NCI-H1436 treated with DMSO at 0.1 percent for 48 hours (cell line): ENCODE data around the gene GUCY1A1.

Source experiments
- DNase-seq: peaks from one replicate; lab custom pipeline; 2025; lab: John Stamatoyannopoulos, UW

The GUCY1A1 gene

GRCh38 chr4:155659176-155659575, 7.5 kb upstream of the GUCY1A1 start:
- DNase-seq, result no peak

- DNase-seq, result no peak
Measured at GRCh38 chr4:155660436-155660835, 6.2 kb upstream of the GUCY1A1 start.

GRCh38 chr4:155665054-155665453, 1.6 kb upstream of the GUCY1A1 start:
- DNase-seq, result no peak

GRCh38 chr4:155667222-155667567, 547 bp downstream of the GUCY1A1 start:
- DNase-seq, result no peak

DNA sequence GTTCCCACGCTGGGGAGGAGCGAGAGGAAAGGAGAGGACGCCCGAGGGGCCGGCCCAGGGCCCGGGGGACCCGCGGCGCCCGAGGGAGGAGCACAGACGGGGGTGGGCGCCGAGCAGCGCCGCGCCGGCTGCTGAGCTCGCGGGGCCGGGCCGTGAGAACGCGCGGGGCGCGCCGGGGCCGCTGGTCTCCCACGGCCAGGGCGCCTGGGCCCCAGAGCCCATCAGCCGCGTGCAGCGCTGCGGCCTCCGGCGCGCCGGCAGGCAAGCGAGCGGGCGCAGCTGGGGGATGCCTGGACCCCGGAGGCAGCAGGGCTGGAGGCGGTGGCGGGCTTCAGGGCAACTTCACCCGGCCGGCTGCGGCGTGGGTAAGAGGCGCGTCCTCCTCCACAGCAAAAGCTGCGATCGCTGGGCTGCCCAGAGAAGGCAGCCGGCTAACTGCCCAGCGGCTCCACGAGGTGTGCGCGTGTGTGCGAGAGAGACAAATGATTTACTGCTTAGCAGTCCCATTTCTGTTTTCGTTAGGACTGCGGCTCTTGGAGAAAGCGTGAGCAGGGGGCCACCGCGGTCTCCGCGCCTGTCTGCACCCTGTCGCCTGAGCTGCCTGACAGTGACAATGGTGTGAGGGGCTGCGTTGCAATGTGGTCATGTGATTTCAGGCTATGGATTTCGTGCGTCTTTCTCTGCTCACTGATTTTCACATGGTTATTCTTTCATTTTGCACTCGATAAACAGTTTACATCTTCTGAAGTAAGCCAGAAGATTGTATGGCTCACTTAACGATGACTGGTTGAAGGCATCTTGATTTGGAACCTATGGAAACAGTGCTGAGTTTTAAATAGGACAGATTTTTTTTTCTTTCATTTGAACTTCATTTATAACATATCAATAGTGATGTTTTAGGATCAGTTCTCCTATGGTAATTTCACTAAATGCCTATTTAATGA, 1.2 kb downstream of the GUCY1A1 start:
- no peak for DNase-seq

GRCh38 chr4:155668707-155669220, 2.1 kb downstream of the GUCY1A1 start:
- DNase-seq, result no peak

GRCh38 chr4:155672342-155672741, 5.7 kb downstream of the GUCY1A1 start:
- DNase-seq, result no peak

- no peak for DNase-seq
Measured at GRCh38 chr4:155673453-155673979, 6.9 kb downstream of the GUCY1A1 start.

- no peak for DNase-seq
Measured at GRCh38 chr4:155674669-155675071, 8.0 kb downstream of the GUCY1A1 start.

DNA sequence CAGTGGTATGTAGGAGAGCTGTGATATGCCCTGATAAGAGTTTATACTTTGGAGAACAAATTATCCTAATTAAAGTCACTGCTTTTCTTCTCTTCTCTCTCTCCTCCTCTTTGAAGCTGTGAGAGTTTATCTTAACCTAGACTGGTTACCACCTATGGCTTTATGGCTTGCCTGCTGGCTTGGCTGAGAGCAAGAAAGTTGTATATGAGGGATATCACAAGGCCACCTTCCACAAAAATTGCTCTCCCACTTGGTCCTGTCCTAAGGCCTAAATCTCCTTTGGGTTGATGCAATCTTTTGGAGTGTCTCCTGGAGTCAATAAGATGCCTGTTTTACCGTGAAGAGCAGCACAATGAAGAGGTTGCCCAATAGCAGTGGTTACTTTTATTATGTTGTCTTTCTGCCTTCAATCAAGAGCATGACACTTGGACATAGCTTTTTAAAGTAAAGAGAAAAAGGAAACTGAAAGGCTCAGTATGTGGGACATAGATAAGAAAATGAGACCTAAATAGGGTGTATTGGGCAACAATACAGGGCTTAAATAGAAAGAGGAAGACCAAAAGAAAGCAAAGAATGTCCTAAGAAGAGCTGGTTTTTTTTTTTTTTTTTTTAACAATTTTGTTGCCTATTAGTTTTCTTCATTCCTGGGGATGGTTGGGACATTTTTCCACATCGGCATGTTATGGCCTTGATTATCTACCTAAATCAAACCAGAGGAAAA, 9.2 kb downstream of the GUCY1A1 start:
- no peak for DNase-seq

GRCh38 chr4:155676430-155676825, 9.8 kb downstream of the GUCY1A1 start:
- no peak for DNase-seq

- no peak for DNase-seq
Measured at GRCh38 chr4:155678011-155678410, 11.4 kb downstream of the GUCY1A1 start.

DNA sequence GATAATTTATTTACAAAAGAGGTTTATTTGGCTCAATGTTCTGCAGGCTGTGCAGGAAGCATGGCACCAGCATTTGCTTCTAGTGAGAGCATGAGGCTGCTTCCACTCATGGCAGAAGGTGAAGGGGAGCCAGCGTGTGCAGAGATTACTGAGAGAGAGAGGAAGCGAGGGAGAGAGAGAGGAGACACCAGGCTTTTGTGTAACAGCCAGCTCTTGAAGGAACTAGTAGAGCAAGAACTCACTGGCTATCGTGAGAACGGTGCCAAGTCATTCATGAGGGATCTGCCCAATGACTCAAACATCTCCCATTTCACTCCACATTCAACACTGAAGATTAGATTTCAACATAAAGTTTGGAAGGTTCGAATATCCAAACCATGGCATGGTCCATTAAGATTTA, 12.7 kb downstream of the GUCY1A1 start:
- no peak for DNase-seq

GRCh38 chr4:155681886-155682285, 15.2 kb downstream of the GUCY1A1 start:
- DNase-seq, result no peak

GRCh38 chr4:155684423-155684822, 17.8 kb downstream of the GUCY1A1 start:
- DNase-seq, result no peak

DNA sequence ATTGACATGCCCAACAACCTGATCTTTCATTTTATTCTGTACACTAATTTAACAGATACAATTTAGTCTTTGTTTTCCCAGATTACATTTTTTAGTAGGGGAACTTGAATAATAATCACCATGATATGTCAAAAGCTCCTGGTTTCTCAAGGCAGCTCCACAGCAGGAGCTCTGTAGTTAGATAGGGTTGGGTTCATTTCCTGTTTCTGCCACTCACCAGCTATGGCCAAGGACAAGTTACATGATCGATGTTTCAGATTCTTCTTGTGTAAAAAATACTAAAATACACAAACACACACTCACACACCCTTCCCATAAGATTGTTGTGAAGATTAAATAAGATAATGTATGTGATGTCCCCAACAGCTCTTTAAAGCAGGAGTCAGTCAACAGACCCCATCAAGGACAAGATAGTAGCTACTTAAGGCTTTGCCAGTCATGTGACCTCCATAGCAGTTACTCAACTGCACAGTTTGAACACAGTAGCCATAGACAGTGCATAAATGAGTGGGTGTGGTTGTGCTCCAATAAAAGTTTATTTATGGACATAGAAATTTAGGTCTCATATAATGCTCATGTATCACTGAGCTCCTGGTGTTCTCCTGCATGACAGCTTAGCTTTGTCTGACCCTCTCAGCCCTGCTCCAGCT, 18.4 kb downstream of the GUCY1A1 start:
- no peak for DNase-seq

- no peak for DNase-seq
Measured at GRCh38 chr4:155687380-155687982, 20.8 kb downstream of the GUCY1A1 start.

DNA sequence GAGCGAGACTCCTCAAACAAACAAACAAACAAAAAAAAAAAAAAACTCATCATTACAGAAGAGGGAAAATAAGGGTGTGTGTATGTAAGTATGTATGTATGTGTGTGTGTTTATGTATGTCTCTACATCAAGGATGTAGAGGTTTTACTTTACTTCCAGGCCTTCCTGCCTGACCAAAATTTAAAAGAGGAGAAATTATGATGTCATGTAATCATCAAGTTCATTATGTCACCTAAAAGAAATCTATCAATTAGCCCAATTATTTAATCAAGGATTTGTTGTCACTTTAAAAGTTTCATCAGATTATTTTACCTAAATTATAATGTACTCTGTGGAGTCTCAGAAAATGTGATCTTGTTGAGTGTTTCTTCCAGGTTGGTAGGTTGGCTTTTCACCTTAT, 21.6 kb downstream of the GUCY1A1 start:
- DNase-seq, result no peak

DNA sequence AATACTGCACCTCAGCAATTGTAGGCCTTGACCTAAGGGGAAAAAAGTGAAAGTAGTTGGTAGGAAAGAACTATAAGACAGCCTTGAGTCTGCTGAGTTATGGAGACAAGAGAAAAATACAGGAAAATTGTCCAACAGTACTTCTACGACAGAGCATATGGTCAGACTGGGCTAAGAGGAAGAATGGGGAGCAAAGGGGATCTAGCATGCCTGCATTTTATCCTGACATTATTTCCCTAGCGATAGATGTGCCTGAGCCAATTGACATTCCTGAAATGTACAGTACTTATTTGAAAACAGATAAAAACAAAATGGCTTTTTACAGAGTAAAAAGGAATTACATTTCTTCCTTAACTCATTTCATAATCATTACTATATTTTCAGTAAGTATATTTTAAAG, 22.2 kb downstream of the GUCY1A1 start:
- no peak for DNase-seq

DNA sequence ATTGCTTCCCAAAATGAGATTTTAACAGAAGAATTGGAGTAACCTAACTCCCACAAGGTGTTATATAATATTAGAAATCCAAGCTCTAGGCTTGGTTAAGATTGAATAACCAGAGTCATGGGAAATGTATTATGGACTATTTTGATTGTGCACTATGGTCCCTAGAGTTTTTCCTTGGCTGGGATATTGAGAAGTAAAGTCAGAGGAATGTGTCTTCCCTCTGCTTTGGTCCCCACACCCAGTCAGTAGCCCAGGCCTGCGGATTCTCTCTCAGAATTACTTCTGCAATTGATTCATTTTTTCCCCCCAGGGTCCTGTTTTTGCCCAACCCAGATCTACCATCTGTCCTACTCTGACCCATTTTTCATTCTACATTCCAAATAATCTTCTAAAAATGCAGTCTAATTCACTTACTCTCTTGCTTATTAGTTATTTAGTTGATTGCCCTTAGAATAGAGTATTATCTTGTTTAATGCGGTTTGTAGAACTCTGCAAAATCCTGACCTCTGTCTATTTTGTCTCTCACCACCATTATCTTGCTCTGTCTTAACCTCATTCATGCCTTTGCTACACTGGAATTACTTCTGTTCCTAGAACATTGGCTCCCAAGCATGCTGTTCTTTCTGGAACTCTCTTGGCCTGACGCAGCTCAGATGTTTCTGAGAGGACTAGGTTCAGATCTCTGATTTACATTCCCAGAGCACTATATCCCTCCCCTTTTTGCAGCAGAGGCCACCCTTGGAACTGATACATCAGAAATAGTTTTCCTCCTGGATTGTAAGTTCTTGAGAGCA, 23.6 kb downstream of the GUCY1A1 start:
- DNase-seq, result no peak

DNA sequence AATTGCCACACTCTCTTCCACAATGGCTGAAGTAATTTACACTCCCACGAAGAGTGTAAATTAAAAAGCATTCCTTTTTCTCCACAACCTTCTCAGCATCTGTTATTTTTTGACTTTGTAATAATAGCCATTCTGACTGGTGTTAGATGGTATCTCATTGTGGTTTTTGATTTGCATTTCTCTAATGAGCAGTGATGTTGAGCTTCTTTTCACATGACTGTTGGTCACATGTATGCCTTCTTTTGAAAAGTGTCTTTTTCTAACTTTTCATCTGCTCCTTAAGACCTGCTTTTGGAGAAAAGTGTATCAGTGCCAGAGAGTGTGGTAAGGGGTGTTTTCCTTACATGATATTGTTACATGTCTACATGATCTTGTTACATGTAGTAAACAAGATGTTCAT, 25.7 kb downstream of the GUCY1A1 start:
- DNase-seq, result no peak
